Measurements from ENCODE around the gene CCDC158. TPM values are rescaled to one million over a fixed set of nuclear protein-coding genes. Genes with fewer than 3 reads are reported as not detected.
"Not testable (repeated sequence)": the region's sequence is repeated elsewhere in the genome, so short reads cannot be mapped to it uniquely, and the experiment has no call there.

CCDC158 gene
- total RNA-seq, 4 donors from 2014 or later: 0.16 to 0.55 TPM; not detected in 2

- WGBS, 2 donors (ENCODE audit: low coverage in 1 of 2): 58 to 82% methylated on average over 2 to 11 of the region's 11 CpGs
- Histone ChIP-seq H3K4me3 (no peak overlapping the region), H3K27ac (peak overlapping the region in 3 of 4 donors; percentile 6 to 63 (median 26)), H3K9me3 (peaks cover 8 to 11% of the 10 kb centered on the region in 2 donors), H3K4me1 (no peaks in the 10 kb centered on the region), H3K27me3 (no peaks in the 10 kb centered on the region), H3K36me3 (no peaks in the 10 kb centered on the region)
- no peak for DNase-seq
- in situ Hi-C loops (cut with MboI; ENCODE audit: low pct_ligation_motif_present in 1 of 4, low pct_unique_long_range_greater_than_20kb in 1 of 4, low sequenced_read_pairs in 3 of 4) (no loop called here), intact Hi-C loops (cut with DNase I; ENCODE audit: low total_unique reads) (loop anchor here (5.0 kb wide), 1 partner anchor 452 kb away; the partner anchor contains the start of gene CXCL9)
- TF ChIP-seq, protein P1, sequence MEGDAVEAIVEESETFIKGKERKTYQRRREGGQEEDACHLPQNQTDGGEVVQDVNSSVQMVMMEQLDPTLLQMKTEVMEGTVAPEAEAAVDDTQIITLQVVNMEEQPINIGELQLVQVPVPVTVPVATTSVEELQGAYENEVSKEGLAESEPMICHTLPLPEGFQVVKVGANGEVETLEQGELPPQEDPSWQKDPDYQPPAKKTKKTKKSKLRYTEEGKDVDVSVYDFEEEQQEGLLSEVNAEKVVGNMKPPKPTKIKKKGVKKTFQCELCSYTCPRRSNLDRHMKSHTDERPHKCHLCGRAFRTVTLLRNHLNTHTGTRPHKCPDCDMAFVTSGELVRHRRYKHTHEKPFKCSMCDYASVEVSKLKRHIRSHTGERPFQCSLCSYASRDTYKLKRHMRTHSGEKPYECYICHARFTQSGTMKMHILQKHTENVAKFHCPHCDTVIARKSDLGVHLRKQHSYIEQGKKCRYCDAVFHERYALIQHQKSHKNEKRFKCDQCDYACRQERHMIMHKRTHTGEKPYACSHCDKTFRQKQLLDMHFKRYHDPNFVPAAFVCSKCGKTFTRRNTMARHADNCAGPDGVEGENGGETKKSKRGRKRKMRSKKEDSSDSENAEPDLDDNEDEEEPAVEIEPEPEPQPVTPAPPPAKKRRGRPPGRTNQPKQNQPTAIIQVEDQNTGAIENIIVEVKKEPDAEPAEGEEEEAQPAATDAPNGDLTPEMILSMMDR (IDR thresholded peaks at IDR 0.05): no peak
- TF ChIP-seq POLR2AphosphoS5 (IDR thresholded peaks at IDR 0.05) (no peak), EP300 (IDR thresholded peaks at IDR 0.05; ENCODE audit: low read depth) (no peak), POLR2A (IDR thresholded peaks at IDR 0.05) (no peak)
These were observed 38.4 kb upstream of the CCDC158 start for GRCh38 chr4:76459291-76459723.

GRCh38 chr4:76458825-76459224 is 37.9 kb upstream of the CCDC158 start:
- H3K27ac ChIP-seq: peak overlapping the region in 2 of 4 donors; percentile 26 to 63
- TF ChIP-seq EP300 (IDR thresholded peaks at IDR 0.05; ENCODE audit: low read depth): no peak
- TF ChIP-seq, protein P1 (IDR thresholded peaks at IDR 0.05): no peak
- no peak for TF ChIP-seq POLR2A (IDR thresholded peaks at IDR 0.05)
- no peak for TF ChIP-seq POLR2AphosphoS5 (IDR thresholded peaks at IDR 0.05)
- H3K27me3 ChIP-seq: no peaks in the 10 kb centered on the region
- intact Hi-C loops (cut with DNase I; ENCODE audit: low total_unique reads): loop anchor here (5.0 kb wide), 1 partner anchor 452 kb away; the partner anchor contains the start of gene CXCL9
- in situ Hi-C loops (cut with MboI; ENCODE audit: low pct_ligation_motif_present in 1 of 4, low pct_unique_long_range_greater_than_20kb in 1 of 4, low sequenced_read_pairs in 3 of 4): no loop called here
- no peak overlapping the region for H3K4me3 ChIP-seq
- H3K36me3 ChIP-seq: no peaks in the 10 kb centered on the region
- H3K4me1 ChIP-seq: no peaks in the 10 kb centered on the region
- 61 to 79% methylated on average over 3 of the region's 3 CpGs for WGBS, 2 donors (ENCODE audit: low coverage in 1 of 2)
- peaks cover 5 to 9% of the 10 kb centered on the region in 2 donors for H3K9me3 ChIP-seq
- DNase-seq: no peak

DNA sequence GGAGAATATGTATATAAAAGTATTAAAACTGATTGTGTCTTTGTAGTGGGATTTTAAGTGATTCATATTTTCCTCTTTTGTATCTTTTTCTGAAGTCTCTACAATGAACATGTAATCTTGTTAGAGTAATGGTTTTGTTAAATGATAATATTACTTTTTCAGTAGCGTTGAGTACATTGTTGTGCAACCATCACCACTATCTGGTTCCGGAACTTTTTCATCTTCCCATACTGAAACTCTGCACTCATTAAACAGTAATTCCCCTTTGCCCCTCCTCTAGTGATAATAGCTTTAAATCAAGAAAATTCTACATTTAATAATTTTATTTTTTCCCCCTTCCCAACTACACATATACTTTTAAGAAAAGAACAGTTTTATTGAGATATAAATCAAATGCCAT is 37.4 kb upstream of the CCDC158 start:
- in situ Hi-C loops (cut with MboI; ENCODE audit: low pct_ligation_motif_present in 1 of 4, low pct_unique_long_range_greater_than_20kb in 1 of 4, low sequenced_read_pairs in 3 of 4): no loop called here
- Histone ChIP-seq H3K4me1 (no peaks in the 10 kb centered on the region), H3K4me3 (no peak overlapping the region), H3K27me3 (no peaks in the 10 kb centered on the region), H3K27ac (no peak overlapping the region), H3K9me3 (peaks cover 0 to 3% of the 10 kb centered on the region in 2 donors), H3K36me3 (no peaks in the 10 kb centered on the region)
- WGBS, 2 donors (ENCODE audit: low coverage in 1 of 2): 66 to 88% methylated on average over 2 of the region's 2 CpGs
- intact Hi-C loops (cut with DNase I; ENCODE audit: low total_unique reads): loop anchor here (5.0 kb wide), 1 partner anchor 451 kb away; the partner anchor contains the start of gene CXCL9
- TF ChIP-seq EP300 (IDR thresholded peaks at IDR 0.05; ENCODE audit: low read depth) (no peak), POLR2A (IDR thresholded peaks at IDR 0.05) (no peak), POLR2AphosphoS5 (IDR thresholded peaks at IDR 0.05) (no peak)
- TF ChIP-seq, protein P1 (IDR thresholded peaks at IDR 0.05): no peak
- DNase-seq: no peak

DNA sequence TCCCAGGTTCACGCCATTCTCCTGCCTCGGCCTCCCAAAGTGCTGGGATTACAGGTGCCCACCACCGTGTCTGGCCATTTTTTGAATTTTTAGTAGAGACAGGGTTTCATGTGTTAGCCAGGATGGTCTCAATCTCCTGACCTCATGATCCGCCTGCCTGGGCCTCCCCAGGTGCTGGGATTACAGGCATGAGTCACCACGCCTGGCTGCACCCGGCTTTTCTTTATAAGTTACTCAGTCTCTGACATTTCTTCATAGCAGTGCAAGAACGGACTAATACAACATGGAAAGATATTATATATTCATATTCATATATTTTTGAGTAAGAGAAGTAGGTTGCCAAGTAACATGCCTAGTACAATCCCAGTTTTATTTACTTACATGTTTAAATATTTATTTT is 36.9 kb upstream of the CCDC158 start:
- H3K36me3 ChIP-seq: no peaks in the 10 kb centered on the region
- intact Hi-C loops (cut with DNase I; ENCODE audit: low total_unique reads): loop anchor here (5.0 kb wide), 1 partner anchor 451 kb away; the partner anchor contains the start of gene CXCL9
- WGBS, 2 donors (ENCODE audit: low coverage in 1 of 2): 80 to 82% methylated on average over 1 to 7 of the region's 7 CpGs

DNA sequence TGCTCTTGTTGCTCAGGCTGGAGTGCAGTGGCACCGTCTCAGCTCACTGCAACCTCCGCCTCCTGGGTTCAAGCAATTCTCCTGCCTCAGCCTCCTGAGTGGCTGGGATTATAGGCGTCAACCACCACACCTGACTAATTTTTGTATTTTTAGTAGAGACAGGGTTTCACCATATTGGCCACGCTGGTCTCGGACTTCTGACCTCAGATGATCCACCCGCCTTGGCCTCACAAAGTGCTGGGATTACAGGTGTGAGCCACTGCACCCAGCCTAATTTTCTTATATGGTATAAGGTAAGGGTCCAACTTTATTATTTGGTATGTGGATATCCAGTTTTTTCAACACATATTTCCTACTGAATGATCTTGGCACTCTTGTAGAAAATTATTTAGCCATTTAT is 33.1 kb upstream of the CCDC158 start:
- H3K36me3 ChIP-seq; intact Hi-C loops (cut with DNase I; ENCODE audit: low total_unique reads); H3K4me3 ChIP-seq; H3K27me3 ChIP-seq; H3K27ac ChIP-seq; H3K9me3 ChIP-seq; in situ Hi-C loops (cut with MboI; ENCODE audit: low pct_ligation_motif_present in 1 of 4, low pct_unique_long_range_greater_than_20kb in 1 of 4, low sequenced_read_pairs in 3 of 4); DNase-seq; H3K4me1 ChIP-seq: not testable (repeated sequence)
- 87% methylated on average over 6 of the region's 6 CpGs; no CpG with 5 or more reads in 1 of the 2 donors for WGBS, 2 donors (ENCODE audit: low coverage in 1 of 2)

More for the DNA sequence above, 36.9 kb upstream of the CCDC158 start:
- Histone ChIP-seq H3K27me3 (no peaks in the 10 kb centered on the region), H3K4me1 (no peaks in the 10 kb centered on the region), H3K27ac (no peak overlapping the region), H3K4me3 (no peak overlapping the region), H3K9me3 (no peaks in the 10 kb centered on the region)
- no peak for DNase-seq
- in situ Hi-C loops (cut with MboI; ENCODE audit: low pct_ligation_motif_present in 1 of 4, low pct_unique_long_range_greater_than_20kb in 1 of 4, low sequenced_read_pairs in 3 of 4): no loop called here
- TF ChIP-seq POLR2AphosphoS5 (IDR thresholded peaks at IDR 0.05) (no peak), EP300 (IDR thresholded peaks at IDR 0.05; ENCODE audit: low read depth) (no peak), POLR2A (IDR thresholded peaks at IDR 0.05) (no peak)
- TF ChIP-seq, protein P1 (IDR thresholded peaks at IDR 0.05): no peak
